Ishikawa (cell line): ENCODE data around the gene CDHR1.

Source experiments
- CEBPB ChIP-seq: IDR thresholded peaks from 2 replicates; pipeline ENCODE4 v1.6.1; 2012
- CREB1 ChIP-seq: IDR thresholded peaks from 2 replicates; pipeline ENCODE4 v1.6.1; 2012; ENCODE audit warnings: low read depth
- EGR1 ChIP-seq: IDR thresholded peaks from 2 replicates; pipeline ENCODE4 v1.6.1; 2012
- EP300 ChIP-seq: IDR thresholded peaks from 2 replicates; pipeline ENCODE4 v1.6.1; 2012; ENCODE audit warnings: borderline replicate concordance
- FOXM1 ChIP-seq: IDR thresholded peaks from 2 replicates; pipeline ENCODE4 v1.6.1; 2012; ENCODE audit warnings: low read depth, borderline replicate concordance
- MAX ChIP-seq: IDR thresholded peaks from 2 replicates; pipeline ENCODE4 v1.6.1; 2012
- NFIC ChIP-seq: IDR thresholded peaks from 2 replicates; pipeline ENCODE4 v1.6.1; 2012
- RAD21 ChIP-seq: IDR thresholded peaks from 2 replicates; pipeline ENCODE4 v1.6.1; 2012; ENCODE audit warnings: low read depth
- REST ChIP-seq: IDR thresholded peaks from 2 replicates; pipeline ENCODE4 v1.6.1; 2012; ENCODE audit warnings: low read depth, mild to moderate bottlenecking
- TAF1 ChIP-seq: IDR thresholded peaks from 2 replicates; pipeline ENCODE4 v1.6.1; 2012; ENCODE audit warnings: low read depth, mild to moderate bottlenecking
- TCF12 ChIP-seq: IDR thresholded peaks from 2 replicates; pipeline ENCODE4 v1.6.1; 2012; ENCODE audit warnings: low read depth
- TEAD4 ChIP-seq: IDR thresholded peaks from 2 replicates; pipeline ENCODE4 v1.6.1; 2012
- USF1 ChIP-seq: IDR thresholded peaks from 2 replicates; pipeline ENCODE4 v1.6.1; 2012
- YY1 ChIP-seq: IDR thresholded peaks from 2 replicates; pipeline ENCODE4 v1.6.1; 2012; ENCODE audit warnings: low read depth
- ZBTB7A ChIP-seq: IDR thresholded peaks from 2 replicates; pipeline ENCODE4 v1.6.1; 2012; ENCODE audit warnings: low read depth

Gene CDHR1

GRCh38 chr10:84235096-84235495, 40.8 kb downstream of the CDHR1 start:
- TF ChIP-seq EP300, result no peak
- no peak for TF ChIP-seq YY1
- no peak for TF ChIP-seq TEAD4
- no peak for TF ChIP-seq FOXM1
- TF ChIP-seq EGR1, result no peak
- TF ChIP-seq USF1, result no peak
- TF ChIP-seq REST, result no peak
- no peak for TF ChIP-seq RAD21
- TF ChIP-seq NFIC, result no peak
- TF ChIP-seq MAX, result no peak
- TF ChIP-seq CREB1, result no peak
- no peak for TF ChIP-seq TCF12
- TF ChIP-seq CEBPB, result no peak
- TF ChIP-seq TAF1, result no peak
- TF ChIP-seq ZBTB7A, result no peak

- TF ChIP-seq YY1, result no peak
- no peak for TF ChIP-seq CEBPB
- TF ChIP-seq REST, result no peak
- TF ChIP-seq NFIC, result no peak
Observed at GRCh38 chr10:84236807-84237198, 42.5 kb downstream of the CDHR1 start.

- TF ChIP-seq USF1, result no peak
- TF ChIP-seq CEBPB, result no peak
- TF ChIP-seq EP300, result no peak
- no peak for TF ChIP-seq REST
- no peak for TF ChIP-seq YY1
- TF ChIP-seq ZBTB7A, result no peak
- no peak for TF ChIP-seq EGR1
- no peak for TF ChIP-seq CREB1
- TF ChIP-seq TCF12, result no peak
- TF ChIP-seq TEAD4, result no peak
Observed at GRCh38 chr10:84237199-84238051, 43.1 kb downstream of the CDHR1 start.

GRCh38 chr10:84238909-84239308, 44.6 kb downstream of the CDHR1 start:
- no peak for TF ChIP-seq MAX
- TF ChIP-seq NFIC, result no peak

- TF ChIP-seq YY1 (no peak), USF1 (no peak), RAD21 (no peak), REST (no peak), NFIC (no peak), TAF1 (no peak), ZBTB7A (no peak), TCF12 (no peak), FOXM1 (no peak), MAX (no peak)
Observed at GRCh38 chr10:84241185-84241790, 47.0 kb downstream of the CDHR1 start, which contains the start of gene LRIT1. Gene LRIT1 (minus strand): TSS chr10:84241546. CDS start chr10:84241439, 107 bp downstream.
